COLO668 (cell line): ENCODE measurements around the gene VTN.

Source experiments
- DNase-seq: peaks from one replicate; lab custom pipeline; 2025; ENCODE audit not compliant: unreplicated experiment; lab: John Stamatoyannopoulos, UW

Gene VTN, protein sequence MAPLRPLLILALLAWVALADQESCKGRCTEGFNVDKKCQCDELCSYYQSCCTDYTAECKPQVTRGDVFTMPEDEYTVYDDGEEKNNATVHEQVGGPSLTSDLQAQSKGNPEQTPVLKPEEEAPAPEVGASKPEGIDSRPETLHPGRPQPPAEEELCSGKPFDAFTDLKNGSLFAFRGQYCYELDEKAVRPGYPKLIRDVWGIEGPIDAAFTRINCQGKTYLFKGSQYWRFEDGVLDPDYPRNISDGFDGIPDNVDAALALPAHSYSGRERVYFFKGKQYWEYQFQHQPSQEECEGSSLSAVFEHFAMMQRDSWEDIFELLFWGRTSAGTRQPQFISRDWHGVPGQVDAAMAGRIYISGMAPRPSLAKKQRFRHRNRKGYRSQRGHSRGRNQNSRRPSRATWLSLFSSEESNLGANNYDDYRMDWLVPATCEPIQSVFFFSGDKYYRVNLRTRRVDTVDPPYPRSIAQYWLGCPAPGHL

DNA sequence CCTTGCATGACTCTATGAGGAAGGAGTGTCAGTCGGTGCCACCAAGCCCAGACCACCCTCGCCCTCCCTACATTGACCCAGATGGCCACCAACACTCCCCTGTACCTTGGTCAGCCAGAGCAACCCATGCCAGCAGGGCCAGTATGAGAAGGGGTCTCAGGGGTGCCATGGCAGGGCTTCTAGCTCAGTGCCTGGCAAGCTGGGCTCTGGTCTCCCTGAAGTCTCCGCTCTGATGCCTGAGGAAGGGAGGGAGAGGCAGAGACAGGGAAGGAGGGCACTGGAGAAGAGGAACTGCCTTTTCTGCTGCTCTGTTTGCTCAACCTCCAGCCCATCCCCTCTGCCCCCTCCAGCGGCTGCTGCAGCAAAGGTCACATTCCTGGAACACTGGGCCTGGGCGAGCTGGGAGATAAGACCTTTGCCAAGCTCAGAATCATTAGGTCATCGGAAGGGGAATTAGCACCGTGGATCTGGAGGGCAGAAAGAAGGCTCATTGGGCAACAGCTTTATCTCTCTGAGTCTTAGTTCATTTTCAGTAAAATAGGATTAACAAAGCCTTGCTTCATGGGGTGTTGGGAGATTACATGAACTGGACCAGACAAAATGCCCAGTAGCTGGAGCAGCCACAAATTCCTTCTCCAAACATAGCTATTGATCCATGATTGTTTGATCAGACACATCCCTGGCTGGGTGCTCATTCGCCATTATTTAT is at the start of gene VTN:
VTN (minus strand) TSS at position 273 of the 709 bp plus-strand sequence; CDS start at position 169, 104 bp downstream.
- DNase-seq = peak; percentile 6

DNA sequence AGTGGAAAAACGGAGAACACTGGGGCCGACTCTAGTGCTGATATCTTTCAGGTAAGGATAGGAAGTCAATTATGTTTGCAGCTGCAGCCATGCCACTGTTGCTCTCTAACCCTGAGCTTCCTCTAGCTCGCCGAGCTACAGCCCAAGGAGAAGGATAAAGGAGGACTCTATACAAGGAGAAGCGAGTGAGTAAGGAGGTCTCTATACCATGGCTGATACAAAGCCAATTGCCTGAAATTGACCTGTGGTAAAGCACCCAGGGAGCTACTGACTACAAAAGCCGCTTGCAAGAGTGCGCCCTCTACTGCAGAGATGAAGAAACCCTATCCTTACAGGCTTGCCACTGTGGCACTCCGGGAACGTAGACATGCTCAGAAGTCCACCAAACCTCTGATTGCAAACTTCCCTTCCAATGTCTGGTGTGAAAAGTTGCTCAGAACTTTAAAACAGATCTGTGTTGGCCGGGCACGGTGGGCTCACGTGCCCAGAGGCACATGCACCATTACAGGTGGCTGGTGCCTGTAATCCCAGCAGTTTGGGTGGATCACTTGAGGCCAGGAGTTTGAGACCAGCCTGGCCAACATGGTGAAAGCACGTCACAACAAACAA is 46.7 kb upstream of the VTN start:
- peak; percentile 32 for DNase-seq

DNA sequence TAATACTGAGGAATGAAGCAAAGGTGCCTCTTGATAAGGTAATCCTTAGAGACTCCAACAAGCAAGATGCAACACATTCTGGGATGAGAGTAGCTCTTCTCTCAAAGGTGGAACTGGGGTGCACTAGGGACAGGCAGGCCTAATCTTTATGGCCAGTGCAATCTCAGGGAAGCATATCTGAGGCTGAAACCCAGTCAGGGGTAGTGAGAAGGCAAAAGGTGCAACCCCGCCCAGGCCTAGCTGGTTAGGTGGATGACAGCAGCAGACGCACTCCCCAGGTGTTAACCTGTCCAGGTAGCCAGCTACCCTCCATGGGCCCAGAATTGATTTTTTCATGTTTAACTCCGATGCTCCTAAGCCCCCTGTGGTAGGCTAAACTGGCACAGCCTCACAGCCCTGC is 45.8 kb upstream of the VTN start:
- no peak for DNase-seq

DNA sequence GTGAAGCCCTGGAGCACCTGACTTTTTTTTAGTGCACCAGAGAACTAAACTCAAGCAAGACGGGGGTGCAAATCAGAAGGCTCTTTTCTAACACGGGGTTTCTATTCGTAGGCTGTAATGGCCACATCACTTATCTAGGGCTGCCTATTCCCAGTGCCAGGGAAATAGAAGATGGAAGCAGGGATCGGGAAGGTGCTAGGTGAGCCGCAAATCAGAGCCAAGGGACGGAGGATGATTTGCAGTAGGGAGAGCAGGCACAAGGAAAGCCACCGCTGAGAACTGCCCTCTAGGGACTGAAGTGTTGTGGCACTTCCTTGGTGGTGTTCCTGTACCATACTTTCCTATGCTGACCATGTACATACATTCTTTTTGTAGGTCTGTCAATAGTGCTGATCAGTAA is 43.7 kb upstream of the VTN start:
- no peak for DNase-seq

DNA sequence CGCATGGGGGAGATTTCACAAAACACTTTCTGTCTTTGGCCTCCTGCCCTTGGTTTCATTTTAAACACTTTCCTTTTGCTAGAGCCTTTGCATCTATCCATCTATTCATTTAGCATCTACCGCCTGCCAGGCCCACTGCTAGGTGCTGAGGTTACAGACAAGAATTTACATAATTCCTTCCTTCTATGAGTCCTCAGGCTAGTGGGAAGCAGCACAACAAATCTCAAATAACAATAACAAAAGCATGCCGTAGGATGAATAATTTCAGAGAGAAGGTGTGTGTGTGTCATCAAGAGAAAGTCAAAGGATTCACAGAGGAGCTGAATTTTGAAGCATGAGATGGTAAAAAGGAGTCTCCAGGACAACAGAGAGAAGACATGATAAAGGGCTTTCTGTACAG is 42.0 kb upstream of the VTN start:
- DNase-seq = no peak

DNA sequence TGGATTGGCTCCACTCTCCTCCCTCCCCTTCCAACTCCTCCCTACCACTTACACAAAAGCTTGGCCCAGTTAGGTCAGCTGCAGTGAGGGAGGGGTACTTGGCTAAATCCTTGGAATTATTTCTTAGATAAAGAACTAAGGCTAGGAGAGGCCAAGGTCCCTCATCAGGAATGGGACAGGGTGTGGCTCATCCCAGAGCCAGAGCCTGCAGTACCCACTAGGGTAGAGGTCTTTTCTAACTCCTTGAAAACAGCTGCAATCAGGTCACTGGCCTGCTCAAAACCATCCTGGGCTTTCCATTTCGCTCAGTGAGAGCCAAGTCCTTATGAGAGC is 37.8 kb upstream of the VTN start:
- DNase-seq = no peak

DNA sequence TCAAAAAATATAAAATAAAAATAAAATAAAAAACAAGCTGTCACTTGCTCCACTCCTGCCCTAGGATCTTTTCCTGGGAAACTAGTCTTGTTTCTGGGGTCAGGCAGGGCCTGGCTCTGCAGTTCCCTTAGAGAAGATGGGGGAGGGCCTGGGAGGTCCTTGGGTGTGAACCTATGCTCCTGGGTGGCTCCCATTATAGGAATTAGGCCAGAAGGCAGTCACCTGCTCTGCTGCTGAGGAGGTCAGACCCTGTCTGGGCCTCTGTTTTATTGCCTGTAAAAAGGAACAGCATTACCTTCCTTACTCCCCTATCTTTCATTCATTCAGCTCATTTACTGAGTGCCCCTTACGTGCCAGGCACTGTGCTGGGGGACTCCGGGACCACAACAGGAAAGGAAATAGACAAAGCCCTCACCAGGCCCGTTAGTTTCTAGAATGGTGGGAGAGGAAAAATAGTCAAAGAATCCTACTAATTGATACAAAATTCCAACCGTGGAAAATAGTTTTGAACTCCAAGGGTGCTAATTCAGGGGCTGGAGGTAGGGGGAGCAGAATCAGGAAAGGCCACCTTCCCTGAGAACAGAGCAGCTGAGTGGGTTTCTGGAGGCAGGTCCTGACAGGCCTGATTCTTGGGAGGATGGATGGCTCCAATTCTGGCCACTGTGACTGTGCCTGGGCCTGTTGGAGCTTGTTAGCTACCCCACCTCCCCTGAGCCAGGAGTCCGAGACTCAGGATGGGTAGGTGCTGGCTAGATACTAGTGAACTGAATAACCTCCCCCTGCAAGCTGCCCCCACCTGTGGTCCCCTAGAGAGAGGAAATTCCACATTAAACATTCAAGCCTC is 37.2 kb upstream of the VTN start:
- peak; percentile 38 for DNase-seq

DNA sequence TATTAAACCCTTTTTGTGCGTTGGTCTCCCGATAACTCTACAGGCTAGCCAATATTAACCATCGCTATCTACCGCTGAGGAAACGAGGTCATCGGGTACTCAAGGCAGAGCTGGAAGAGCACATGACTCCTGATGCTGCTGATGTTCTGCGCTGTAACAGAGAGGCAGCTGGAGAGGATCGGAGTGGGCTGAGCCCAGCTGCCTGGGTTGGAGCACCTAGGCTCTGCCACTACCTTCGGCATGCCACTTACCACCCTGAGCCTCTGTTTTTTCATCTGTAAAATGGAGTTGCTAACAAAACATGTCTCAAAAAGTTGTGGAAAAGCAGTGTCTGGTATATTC is 36.3 kb upstream of the VTN start:
- DNase-seq = peak; percentile 40

DNA sequence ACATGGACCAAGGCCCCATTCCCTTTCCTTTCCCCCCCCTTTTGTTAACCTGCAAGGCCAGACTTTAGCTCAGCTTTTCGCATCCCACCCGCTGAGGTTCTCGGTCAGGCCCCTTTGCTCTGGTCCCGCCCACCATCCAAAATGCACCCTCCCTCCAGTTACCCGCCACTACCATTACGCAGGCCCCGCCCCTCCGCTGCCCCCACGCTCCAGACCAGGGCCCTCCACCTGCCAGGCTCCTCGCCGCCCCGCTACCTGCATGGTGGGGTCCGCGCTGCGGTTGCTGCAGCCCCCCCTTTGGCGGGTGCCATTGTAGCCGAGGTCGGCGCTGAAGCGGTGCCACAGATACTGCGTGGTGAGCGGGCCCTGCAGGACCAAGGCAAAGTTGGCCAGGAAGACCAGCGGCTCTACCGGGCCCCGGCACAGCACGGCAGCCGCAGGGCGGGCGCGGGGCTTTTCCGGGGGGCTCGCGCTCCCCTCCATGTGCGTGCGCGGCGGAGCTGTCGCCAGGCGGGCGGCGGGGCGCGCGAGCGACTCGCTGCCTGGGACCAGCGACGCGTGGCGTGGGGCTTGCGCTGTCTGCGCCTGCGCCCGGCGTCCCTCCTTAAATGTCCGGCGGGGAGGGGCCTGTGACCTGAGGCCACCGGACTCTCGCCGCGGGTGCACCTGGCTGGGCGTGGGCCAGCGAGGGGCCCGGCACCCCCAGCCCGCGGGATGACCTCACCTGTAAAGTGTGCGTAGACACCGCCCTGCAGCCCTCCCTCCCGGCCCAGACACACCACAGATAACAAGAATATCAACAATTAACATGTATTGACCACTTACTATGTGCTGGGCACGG is 35.7 kb upstream of the VTN start, which contains the start of gene SLC46A1:
SLC46A1 (minus strand) TSS at position 581 of the 841 bp plus-strand sequence; CDS start at position 483, 98 bp downstream.
- DNase-seq = peak; percentile 75

DNA sequence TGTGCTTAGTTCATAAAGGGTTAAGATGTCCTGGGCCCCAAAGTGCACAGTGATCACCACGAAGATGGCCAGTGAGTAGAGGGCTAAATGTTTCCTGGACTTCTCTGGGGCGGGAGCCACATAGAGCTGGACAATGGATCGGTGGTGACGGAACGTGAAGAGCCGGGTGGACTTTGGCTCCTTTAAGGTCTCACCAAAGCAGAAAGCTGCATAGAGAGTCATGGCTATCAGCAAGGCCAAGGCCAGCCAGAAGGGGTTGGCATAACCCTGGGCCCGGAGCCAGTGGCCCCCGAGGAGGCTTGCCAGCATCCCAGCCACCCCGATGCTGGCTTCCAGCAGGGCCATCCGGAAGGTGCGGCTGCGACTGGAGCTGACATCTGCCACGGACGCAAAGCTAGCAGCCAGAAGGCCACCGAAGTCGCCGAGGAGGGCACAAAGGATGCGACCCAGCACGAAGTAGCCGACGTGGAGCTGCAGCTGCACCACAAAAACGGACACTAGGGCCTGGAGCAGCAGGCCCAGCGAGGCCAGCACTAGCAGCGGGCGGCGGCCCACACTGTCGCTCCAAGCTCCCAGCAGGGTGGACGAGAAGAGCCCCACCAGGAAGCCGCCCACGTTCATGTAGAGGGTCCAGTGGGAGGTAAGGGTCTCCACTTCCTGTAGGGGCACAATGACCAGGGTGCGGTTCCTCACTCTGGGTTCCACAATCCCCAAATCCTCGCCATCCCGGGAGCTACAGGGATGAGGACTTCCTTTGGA is 34.9 kb upstream of the VTN start:
- DNase-seq = peak; percentile 34

DNA sequence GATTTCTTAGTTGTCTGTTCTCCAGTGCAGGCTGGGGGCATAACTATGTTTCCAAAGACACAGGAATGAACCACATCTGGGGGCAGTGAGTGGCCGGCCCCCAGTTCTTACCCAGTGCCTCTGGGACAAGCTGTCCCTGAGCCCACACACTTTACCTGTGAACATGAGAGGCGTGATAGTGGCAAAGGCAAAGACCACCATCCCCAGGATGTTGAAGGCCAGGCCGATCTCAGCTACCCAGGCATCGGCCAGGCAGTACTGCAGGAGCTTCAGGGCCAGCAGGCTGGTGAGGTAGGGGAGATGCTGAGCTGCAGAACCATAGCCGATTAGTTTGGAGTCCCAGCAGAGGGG is 34.3 kb upstream of the VTN start:
- DNase-seq = no peak

DNA sequence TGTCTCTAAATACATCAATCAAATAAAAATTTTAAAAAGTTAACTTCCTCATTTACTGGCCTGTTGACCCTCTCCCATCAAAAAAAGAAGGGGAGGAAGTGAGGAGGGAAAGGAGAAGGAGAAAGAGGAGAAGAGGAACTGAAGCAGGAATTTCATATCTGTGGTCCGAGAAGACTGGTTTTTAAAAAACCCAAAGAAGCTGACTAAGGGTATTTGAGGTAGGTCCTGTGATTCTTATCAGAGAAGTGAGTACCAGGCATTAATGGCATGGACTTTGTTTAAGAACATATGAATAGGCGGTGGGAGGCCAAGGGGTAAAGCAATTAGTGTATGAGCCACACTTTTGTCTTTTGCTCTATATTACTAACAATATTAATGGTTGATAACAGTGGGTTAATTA is 33.9 kb upstream of the VTN start:
- no peak for DNase-seq

DNA sequence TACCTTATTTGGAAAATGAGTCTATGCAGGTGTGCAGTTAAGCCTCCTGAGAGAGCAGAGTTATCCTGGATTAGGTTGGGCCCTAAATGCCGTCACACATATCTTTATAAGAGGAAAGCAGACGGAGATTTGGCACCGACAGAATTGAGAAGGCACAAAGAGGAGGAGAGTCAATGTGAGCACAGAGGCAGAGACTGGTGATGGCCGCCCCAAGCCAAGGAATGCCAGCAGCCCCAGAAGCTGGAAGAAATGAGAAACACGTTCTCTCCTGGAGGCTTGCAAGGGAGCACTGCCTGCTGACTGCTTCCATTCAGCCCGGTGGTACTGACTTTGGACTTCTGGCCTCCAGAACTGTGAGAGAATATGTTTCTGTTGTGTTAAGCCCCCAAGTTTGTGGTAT is 32.7 kb upstream of the VTN start:
- DNase-seq = no peak

DNA sequence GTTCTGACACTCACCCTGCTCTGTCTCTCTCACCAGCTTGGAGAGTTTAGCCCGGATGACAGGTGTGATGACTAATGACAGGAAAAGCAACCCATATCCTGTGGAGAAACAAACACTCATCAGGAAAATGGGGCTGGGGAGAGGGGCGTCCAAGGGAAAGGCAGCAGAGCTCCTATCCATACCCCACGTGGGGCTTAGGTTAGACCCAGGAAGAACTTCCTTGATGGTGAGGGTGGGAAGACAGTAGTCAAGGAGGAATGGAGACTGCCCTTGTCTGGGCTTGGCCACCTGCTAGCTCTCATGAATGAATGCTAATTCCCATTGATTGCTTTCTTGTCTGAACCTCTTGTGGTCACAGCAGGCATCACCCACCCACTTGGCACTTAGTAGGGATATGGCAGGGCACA is 32.1 kb upstream of the VTN start:
- DNase-seq = peak; percentile 3

DNA sequence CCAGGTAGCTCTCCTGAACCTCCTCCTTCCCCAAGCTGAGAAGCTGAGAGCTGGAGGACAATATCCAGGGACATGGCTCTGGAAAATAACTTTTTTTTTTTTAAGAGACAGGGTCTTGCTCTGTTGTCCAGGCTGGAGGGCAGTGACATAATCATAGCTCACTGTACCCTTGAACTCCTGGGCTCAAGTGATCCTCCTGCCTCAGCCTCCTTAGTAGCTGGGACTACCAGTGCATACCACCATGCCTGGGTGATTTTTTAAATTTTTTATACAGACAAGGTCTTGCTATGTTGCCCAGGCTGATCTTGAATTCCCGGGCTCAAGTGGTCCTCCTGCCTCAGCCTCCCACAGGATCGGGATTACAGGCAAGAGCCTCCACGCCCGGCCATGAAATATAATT is 29.7 kb upstream of the VTN start:
- DNase-seq = no peak

DNA sequence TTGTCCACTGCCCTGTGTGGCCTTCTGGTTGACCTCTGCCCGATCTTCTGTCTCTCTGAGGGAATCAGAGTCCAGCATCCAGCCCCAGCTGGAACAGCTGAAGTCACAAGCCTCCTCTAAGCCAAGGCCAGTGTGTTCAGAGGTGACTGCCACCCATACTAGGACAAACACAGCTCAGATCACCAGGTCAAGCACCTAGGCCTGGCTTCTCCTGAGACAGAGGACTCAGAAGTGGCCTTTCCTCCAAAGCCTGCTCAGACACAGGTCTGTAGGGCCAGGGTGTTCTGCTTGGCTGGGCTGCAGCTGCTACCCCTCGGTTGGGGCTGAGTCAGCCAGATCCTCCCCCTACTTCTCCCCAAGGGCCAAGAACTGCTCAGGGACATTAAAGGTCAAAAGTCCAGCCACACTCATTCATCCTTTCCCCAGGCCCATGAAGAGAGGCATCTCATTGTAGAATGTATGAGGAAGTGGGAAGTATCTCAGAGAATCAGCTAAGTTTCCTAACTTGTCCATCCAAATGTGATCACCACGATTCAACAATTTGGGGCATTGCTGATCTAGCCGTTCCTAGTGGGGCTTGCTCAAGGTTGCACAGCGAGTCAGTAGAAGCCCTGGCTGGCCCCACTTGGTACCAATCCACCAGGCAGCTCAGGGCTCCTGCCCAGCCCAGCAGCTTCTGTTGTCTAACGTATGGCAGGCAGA is 28.3 kb upstream of the VTN start:
- DNase-seq = no peak

DNA sequence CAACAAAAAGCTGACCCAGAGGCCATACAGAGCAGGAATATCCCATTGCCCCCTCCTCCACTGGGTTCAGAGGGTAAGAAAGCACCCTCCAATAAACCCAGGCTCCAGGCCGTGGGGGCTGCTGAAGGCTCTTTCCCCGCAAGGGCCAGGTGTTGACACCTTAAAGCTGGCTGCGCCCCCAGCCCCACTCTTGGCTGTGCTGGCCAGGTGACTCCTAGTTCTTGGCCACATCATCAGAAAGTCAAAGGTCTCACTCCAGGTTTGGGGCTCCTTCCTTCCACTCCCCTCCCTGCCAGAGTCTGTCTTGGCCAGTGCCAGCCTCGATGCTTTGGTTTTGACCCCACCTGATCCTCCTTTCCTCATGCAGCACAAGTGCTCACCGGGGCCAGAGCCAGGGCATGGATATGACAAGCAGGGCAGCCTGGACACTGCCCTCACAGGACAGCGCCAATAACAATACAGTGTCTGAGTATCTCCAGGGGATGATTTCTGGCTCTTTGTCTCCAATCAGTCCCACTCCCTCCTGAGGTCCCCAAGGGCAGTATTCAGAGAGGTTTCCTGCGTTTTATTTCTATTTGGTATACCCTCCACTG is 27.7 kb upstream of the VTN start:
- DNase-seq = no peak

DNA sequence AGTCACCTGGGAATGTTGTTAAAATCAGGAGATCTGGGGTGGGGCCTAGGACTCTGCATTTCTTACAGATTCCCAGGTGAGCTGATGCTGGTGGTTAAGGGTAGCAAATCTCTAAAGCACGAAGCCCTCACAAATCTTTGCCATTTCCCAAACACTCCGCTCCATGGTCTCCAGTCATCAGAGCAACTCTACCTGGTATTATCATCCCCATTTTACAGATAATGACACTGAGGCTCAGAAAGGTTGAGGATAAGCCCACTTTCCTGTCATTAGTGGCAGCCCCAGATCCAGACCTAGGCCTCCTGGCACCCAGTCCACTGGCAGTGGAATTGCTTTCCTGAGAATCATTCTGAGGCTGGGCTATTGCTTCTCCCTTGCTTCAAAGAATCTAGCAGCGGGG is 27.2 kb upstream of the VTN start:
- DNase-seq = no peak
